Spleen (tissue), 11 donors: ENCODE data around the gene SCLT1. TPM values are rescaled to one million over a fixed set of nuclear protein-coding genes. Genes with fewer than 3 reads are reported as not detected.

Experiments used
- DNase-seq: peaks from one replicate; pipeline ENCODE4 v3.0.0-alpha.2; 2020
- H3K27ac ChIP-seq, 8 donors: fragments of 200-600 bp; sonication (generic) in 7 of 8; 1 replicate in 4 of 8; 2 replicates in 4 of 8; pipeline versions ENCODE4 v1.5.0 to v1.8.0; 2016 to 2021; ENCODE audit warnings: inconsistent platforms in 4 of 8, mild to moderate bottlenecking in 4 of 8, moderate library complexity in 1 of 8
- H3K27me3 ChIP-seq, 7 donors: fragments of 200-600 bp; sonication (generic) in 6 of 7; replicated peaks in 1 of 7; 1 replicate in 4 of 7; 2 replicates in 3 of 7; pipeline versions ENCODE4 v1.5.0 to v1.8.0; 2016 to 2021; ENCODE audit warnings: inconsistent platforms in 3 of 7, mild to moderate bottlenecking in 1 of 7
- H3K36me3 ChIP-seq, 6 donors: fragments of 200-600 bp; sonication (generic) in 5 of 6; 1 replicate in 4 of 6; 2 replicates in 2 of 6; pipeline versions ENCODE4 v1.5.0 to v1.8.0; 2016 to 2021; ENCODE audit warnings: inconsistent platforms in 2 of 6
- H3K4me1 ChIP-seq, 6 donors: fragments of 200-600 bp; sonication (generic) in 5 of 6; 1 replicate in 3 of 6; 2 replicates in 3 of 6; pipeline versions ENCODE4 v1.5.0 to v1.8.0; 2016 to 2021; ENCODE audit warnings: inconsistent platforms in 3 of 6
- H3K4me3 ChIP-seq, 8 donors: fragments of 200-600 bp; sonication (generic) in 7 of 8; 1 replicate in 4 of 8; 2 replicates in 4 of 8; pipeline versions ENCODE4 v1.5.0 to v1.8.0; 2016 to 2021; ENCODE audit warnings: inconsistent platforms in 4 of 8, mild to moderate bottlenecking in 4 of 8, moderate library complexity in 2 of 8
- H3K9me3 ChIP-seq, 8 donors: fragments of 200-600 bp; sonication (generic) in 7 of 8; 1 replicate in 4 of 8; 2 replicates in 4 of 8; pipeline versions ENCODE4 v1.5.0 to v1.8.0; 2016 to 2021; ENCODE audit warnings: inconsistent platforms in 4 of 8
- CTCF ChIP-seq, 11 experiments: fragments of 200-600 bp in 7 of 11; fragments of 450-650 bp in 4 of 11; sonication (generic) in 4 of 11; IDR thresholded peaks in 8 of 11; conservative IDR thresholded peaks in 3 of 11; 1 replicate in 7 of 11; 2 replicates in 4 of 11; pipeline versions ENCODE4 v1.4.0 to v1.8.0; 2016 to 2021; ENCODE audit warnings: antibody characterized with exemption in 11 of 11, inconsistent platforms in 4 of 11, mild to moderate bottlenecking in 1 of 11
- POLR2A ChIP-seq, 3 donors: fragments of 450-650 bp; IDR thresholded peaks; one replicate each; pipeline ENCODE4 v1.5.1; 2017; ENCODE audit warnings: antibody characterized with exemption in 3 of 3, mild to moderate bottlenecking in 1 of 3
- POLR2AphosphoS5 ChIP-seq, 3 donors: sonication (generic); formaldehyde crosslinking; IDR thresholded peaks; one replicate each; pipeline ENCODE4 v1.5.1; 2017; ENCODE audit warnings: antibody characterized with exemption in 3 of 3
- WGBS, 5 donors: extraction: QIAGEN DNeasy Blood & Tissue Kit in 3 of 5; methylation state at CpG; one replicate each; pipeline versions ENCODE4 v1.1.5 to v1.1.7; 2013 to 2018; 5-methylcytosine and 5-hydroxymethylcytosine counted together
- intact Hi-C: fragments of 100-400 bp; cut with DNase I; formaldehyde crosslinking; loops from one replicate; pipeline ENCODE4 v1.15.0; 2023; ENCODE audit warnings: low total_unique reads
- polyA plus RNA-seq, 3 donors: library from polyadenylated mRNA; stranded (reverse); fragments of 200-250 nt; gene quantifications; one replicate each; pipeline ENCODE4 v1.2.1, GENCODE V29; 2013
- total RNA-seq, 7 donors: library from RNA; depleted of rRNA in 3 of 7; stranded (reverse); fragments of >200 nt in 3 of 7; fragmentation: NEBNext Ultra II Directional in 4 of 7; extraction: Animal tissue kit (Norgen Biotek cat#: 25700) in 4 of 7; gene quantifications; one replicate each; pipeline versions ENCODE4 v1.1.0 to v1.2.1, GENCODE V29; 2016 to 2021
- donor health status: healthy with polysubstance abuse.
- donor health status: DM: no; HTN: no; CAD: no; lungs with moderate emphysema.
- donor health status: DM: no; HTN: no; CAD: no.
- donor health status: Bipolar disorder and iron deficiency.
- donor health status: healthy.
- donor health status: DM: no; HTN: no; CAD: no.
- donor health status: DM: yes; HTN: yes; CAD: no.

The SCLT1 gene
- total and polyA plus RNA-seq, 10 donors, result 6.7 to 43.7 (median 30.3) TPM

GRCh38 chr4:128879283-128879682, 214.1 kb downstream of the SCLT1 start:
- Histone ChIP-seq H3K9me3 (no peaks in the 10 kb centered on the region), H3K36me3 (peaks cover 0 to 34% (median 2%) of the 10 kb centered on the region in 6 donors), H3K4me3 (no peak overlapping the region), H3K27ac (no peak overlapping the region), H3K27me3 (no peaks in the 10 kb centered on the region), H3K4me1 (no peaks in the 10 kb centered on the region)
- TF ChIP-seq POLR2AphosphoS5 (IDR thresholded peaks at IDR 0.05) (no peak), CTCF (IDR thresholded peaks at IDR 0.05 in 8 of 11, conservative IDR thresholded peaks at IDR 0.05 in 3 of 11) (no peak), POLR2A (IDR thresholded peaks at IDR 0.05) (no peak)
- WGBS, 5 donors, result 84 to 91% (median 89%) methylated on average over 2 of the region's 2 CpGs
- intact Hi-C loops, result no loop called here
- no peak for DNase-seq

GRCh38 chr4:128877934-128878333, 215.4 kb downstream of the SCLT1 start:
- Histone ChIP-seq H3K4me3 (no peak overlapping the region), H3K4me1 (no peaks in the 10 kb centered on the region), H3K36me3 (peaks cover 0 to 37% (median 4%) of the 10 kb centered on the region in 6 donors), H3K27me3 (no peaks in the 10 kb centered on the region), H3K9me3 (no peaks in the 10 kb centered on the region), H3K27ac (no peak overlapping the region)
- WGBS, 5 donors, result 94 to 99% (median 98%) methylated on average over 4 of the region's 4 CpGs
- TF ChIP-seq POLR2AphosphoS5 (IDR thresholded peaks at IDR 0.05) (no peak), POLR2A (IDR thresholded peaks at IDR 0.05) (no peak), CTCF (IDR thresholded peaks at IDR 0.05 in 8 of 11, conservative IDR thresholded peaks at IDR 0.05 in 3 of 11) (no peak)
- intact Hi-C loops, result no loop called here
- DNase-seq, result no peak

- intact Hi-C loops, result no loop called here
- WGBS, 5 donors, result 78 to 89% (median 85%) methylated on average over 2 of the region's 2 CpGs
- H3K27me3 ChIP-seq, result no peaks in the 10 kb centered on the region
- H3K4me1 ChIP-seq, result no peaks in the 10 kb centered on the region
- H3K36me3 ChIP-seq, result peaks cover 0 to 48% (median 21%) of the 10 kb centered on the region in 6 donors
- no peaks in the 10 kb centered on the region for H3K9me3 ChIP-seq
- TF ChIP-seq CTCF (IDR thresholded peaks at IDR 0.05 in 8 of 11, conservative IDR thresholded peaks at IDR 0.05 in 3 of 11), result no peak
- no peak for TF ChIP-seq POLR2A (IDR thresholded peaks at IDR 0.05)
- TF ChIP-seq POLR2AphosphoS5 (IDR thresholded peaks at IDR 0.05), result no peak
- no peak for DNase-seq
- H3K27ac ChIP-seq, result no peak overlapping the region
- no peak overlapping the region for H3K4me3 ChIP-seq
Observed at GRCh38 chr4:128876200-128876599, 217.1 kb downstream of the SCLT1 start.

GRCh38 chr4:128871948-128872347, 221.4 kb downstream of the SCLT1 start:
- peaks cover 0 to 89% (median 51%) of the 10 kb centered on the region in 6 donors for H3K36me3 ChIP-seq
- no peak for DNase-seq
- no peaks in the 10 kb centered on the region for H3K4me1 ChIP-seq
- TF ChIP-seq POLR2A (IDR thresholded peaks at IDR 0.05) (no peak), POLR2AphosphoS5 (IDR thresholded peaks at IDR 0.05) (no peak), CTCF (IDR thresholded peaks at IDR 0.05 in 8 of 11, conservative IDR thresholded peaks at IDR 0.05 in 3 of 11) (no peak)
- 91 to 96% (median 95%) methylated on average over 9 of the region's 9 CpGs for whole genome bisulfite sequencing, 5 donors
- no peak overlapping the region for H3K4me3 ChIP-seq
- no peaks in the 10 kb centered on the region for H3K9me3 ChIP-seq
- H3K27ac ChIP-seq, result no peak overlapping the region
- H3K27me3 ChIP-seq, result no peaks in the 10 kb centered on the region
- intact Hi-C loops, result no loop called here
